Thyroid gland (tissue), 4 donors: ENCODE results near the gene MAGEB18. TPM values are rescaled to one million over a fixed set of nuclear protein-coding genes. Genes with fewer than 3 reads are reported as not detected.

Experiments
- DNase-seq, 2 donors: peaks; one replicate each; pipeline ENCODE4 v3.0.0-alpha.2; 2019
- H3K27ac ChIP-seq, 3 donors: fragments of 200-600 bp; sonication (generic); 1 replicate in 2 of 3; 2 replicates in 1 of 3; pipeline ENCODE4 v1.5.1; 2016 to 2019; ENCODE audit warnings: mild to moderate bottlenecking in 1 of 3, moderate library complexity in 1 of 3
- H3K27me3 ChIP-seq: fragments of 200-600 bp; sonication (generic); one replicate; pipeline ENCODE4 v1.5.1; 2019
- H3K36me3 ChIP-seq, 2 donors: fragments of 200-600 bp; sonication (generic); one replicate each; pipeline ENCODE4 v1.5.1; 2016 to 2019
- H3K4me1 ChIP-seq, 2 donors: fragments of 200-600 bp; sonication (generic); one replicate each; pipeline ENCODE4 v1.5.1; 2017 to 2019
- H3K4me3 ChIP-seq, 3 donors: fragments of 200-600 bp; sonication (generic); replicated peaks in 1 of 3; 1 replicate in 2 of 3; 2 replicates in 1 of 3; pipeline ENCODE4 v1.5.1; 2016; ENCODE audit warnings: mild to moderate bottlenecking in 1 of 3
- H3K9me3 ChIP-seq: fragments of 200-600 bp; sonication (generic); one replicate; pipeline ENCODE4 v1.5.1; 2017
- POLR2A ChIP-seq, 2 donors: fragments of 450-650 bp; IDR thresholded peaks; one replicate each; pipeline ENCODE4 v1.6.1; 2017; ENCODE audit warnings: antibody characterized with exemption in 2 of 2, mild to moderate bottlenecking in 2 of 2, moderate library complexity in 1 of 2
- WGBS, 2 donors: methylation state at CpG; one replicate each; pipeline ENCODE4 v1.1.5; 2017; 5-methylcytosine and 5-hydroxymethylcytosine counted together
- intact Hi-C: fragments of 100-400 bp; cut with DNase I; formaldehyde crosslinking; loops from one replicate; pipeline ENCODE4 v1.15.1; 2023
- total RNA-seq, 4 donors: library from RNA; depleted of rRNA; stranded (reverse); fragments of >200 nt; gene quantifications; one replicate each; pipeline ENCODE4 v1.2.3, GENCODE V29; 2016
- TF ChIP-seq, protein P1 (sequence below), 6 experiments: fragments of 200-600 bp in 3 of 6; fragments of 450-650 bp in 3 of 6; sonication (generic) in 3 of 6; IDR thresholded peaks; one replicate each; pipeline ENCODE4 v1.5.1; 2016 to 2019; ENCODE audit warnings: antibody characterized with exemption in 6 of 6, mild to moderate bottlenecking in 2 of 6, inconsistent platforms in 1 of 6, moderate library complexity in 1 of 6

Gene MAGEB18
- total RNA-seq: not detected

GRCh38 chrX:26138274-26138673, at the start of gene MAGEB18:
MAGEB18 (plus strand) TSS chrX:26138343; CDS start chrX:26138986, 643 bp downstream.
- Histone ChIP-seq H3K9me3 (no peaks in the 10 kb centered on the region), H3K4me1 (no peaks in the 10 kb centered on the region), H3K27ac (no peak within 1 kb of the TSS), H3K4me3 (no peak within 1 kb of the TSS), H3K27me3 (no peaks in the 10 kb centered on the region), H3K36me3 (no peaks in the 10 kb centered on the region)
- 84 to 85% methylated on average over 11 of the region's 11 CpGs for WGBS, 2 donors
- TF ChIP-seq POLR2A (IDR thresholded peaks at IDR 0.05): no peak
- TF ChIP-seq, protein P1, sequence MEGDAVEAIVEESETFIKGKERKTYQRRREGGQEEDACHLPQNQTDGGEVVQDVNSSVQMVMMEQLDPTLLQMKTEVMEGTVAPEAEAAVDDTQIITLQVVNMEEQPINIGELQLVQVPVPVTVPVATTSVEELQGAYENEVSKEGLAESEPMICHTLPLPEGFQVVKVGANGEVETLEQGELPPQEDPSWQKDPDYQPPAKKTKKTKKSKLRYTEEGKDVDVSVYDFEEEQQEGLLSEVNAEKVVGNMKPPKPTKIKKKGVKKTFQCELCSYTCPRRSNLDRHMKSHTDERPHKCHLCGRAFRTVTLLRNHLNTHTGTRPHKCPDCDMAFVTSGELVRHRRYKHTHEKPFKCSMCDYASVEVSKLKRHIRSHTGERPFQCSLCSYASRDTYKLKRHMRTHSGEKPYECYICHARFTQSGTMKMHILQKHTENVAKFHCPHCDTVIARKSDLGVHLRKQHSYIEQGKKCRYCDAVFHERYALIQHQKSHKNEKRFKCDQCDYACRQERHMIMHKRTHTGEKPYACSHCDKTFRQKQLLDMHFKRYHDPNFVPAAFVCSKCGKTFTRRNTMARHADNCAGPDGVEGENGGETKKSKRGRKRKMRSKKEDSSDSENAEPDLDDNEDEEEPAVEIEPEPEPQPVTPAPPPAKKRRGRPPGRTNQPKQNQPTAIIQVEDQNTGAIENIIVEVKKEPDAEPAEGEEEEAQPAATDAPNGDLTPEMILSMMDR (IDR thresholded peaks at IDR 0.05): no peak
- intact Hi-C loops: no loop called here
- no peak for DNase-seq

DNA sequence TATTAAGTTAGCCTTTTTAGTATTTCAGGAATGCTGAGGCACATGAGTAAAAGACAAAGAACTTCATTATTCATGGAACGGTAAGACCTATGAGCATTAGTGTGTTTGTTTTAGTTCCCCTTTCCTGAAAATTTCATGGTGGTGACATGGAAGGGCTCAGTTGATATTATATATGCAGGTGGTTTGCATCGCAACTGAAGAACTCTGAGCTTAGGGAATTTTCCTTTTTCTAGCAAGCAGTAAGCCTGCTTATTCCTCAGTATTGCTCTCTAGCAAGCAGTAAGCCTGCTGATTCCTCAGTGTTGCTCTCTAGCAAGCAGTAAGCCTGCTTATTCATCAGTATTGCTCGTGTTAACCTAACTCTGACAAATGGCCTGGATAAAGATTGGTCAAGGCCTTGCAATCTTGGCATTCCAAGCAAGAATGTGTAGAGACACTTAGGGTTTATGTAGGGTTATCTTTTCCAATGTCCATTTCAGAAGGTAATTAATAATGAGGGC, 37.7 kb upstream of the MAGEB18 start:
- H3K27ac ChIP-seq: no peak overlapping the region
- intact Hi-C loops: no loop called here
- H3K9me3 ChIP-seq: no peaks in the 10 kb centered on the region
- no peak overlapping the region for H3K4me3 ChIP-seq
- H3K4me1 ChIP-seq: no peaks in the 10 kb centered on the region
- DNase-seq: no peak
- no peaks in the 10 kb centered on the region for H3K36me3 ChIP-seq
- no peaks in the 10 kb centered on the region for H3K27me3 ChIP-seq
- 63 to 72% methylated on average over 3 of the region's 3 CpGs for WGBS, 2 donors
- TF ChIP-seq POLR2A (IDR thresholded peaks at IDR 0.05): no peak
- TF ChIP-seq, protein P1 (IDR thresholded peaks at IDR 0.05): no peak

GRCh38 chrX:26109142-26109541, 29.0 kb upstream of the MAGEB18 start:
- Histone ChIP-seq H3K36me3 (no peaks in the 10 kb centered on the region), H3K27me3 (no peaks in the 10 kb centered on the region), H3K9me3 (no peaks in the 10 kb centered on the region), H3K27ac (no peak overlapping the region), H3K4me3 (no peak overlapping the region), H3K4me1 (no peaks in the 10 kb centered on the region)
- no peak for DNase-seq
- 89 to 100% methylated on average over 1 of the region's 1 CpG for WGBS, 2 donors
- intact Hi-C loops: no loop called here
- TF ChIP-seq, protein P1 (IDR thresholded peaks at IDR 0.05): no peak
- no peak for TF ChIP-seq POLR2A (IDR thresholded peaks at IDR 0.05)

DNA sequence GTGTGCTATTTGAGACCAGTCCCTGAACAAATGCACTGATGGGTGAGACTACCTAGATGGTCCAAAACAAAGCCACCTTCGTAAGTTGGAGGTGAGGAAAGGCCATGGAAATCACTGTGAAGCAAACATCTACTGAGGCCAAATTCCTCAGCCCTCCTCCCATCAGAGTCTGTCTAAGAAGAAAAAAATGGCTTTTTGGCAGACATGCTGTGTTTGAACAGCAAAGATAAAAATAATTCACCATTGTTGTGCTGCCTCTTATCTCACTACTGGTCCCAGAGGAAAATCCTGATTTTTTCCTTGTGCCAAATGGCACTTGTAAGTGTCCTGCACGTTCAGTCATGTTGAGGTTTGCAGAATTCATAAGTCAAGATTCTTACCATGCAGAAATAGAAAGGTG, 7.9 kb downstream of the MAGEB18 start:
- H3K36me3 ChIP-seq: no peaks in the 10 kb centered on the region
- 28 to 46% methylated on average over 2 of the region's 2 CpGs for WGBS, 2 donors
- intact Hi-C loops: no loop called here
- H3K4me3 ChIP-seq: no peak overlapping the region
- TF ChIP-seq, protein P1 (IDR thresholded peaks at IDR 0.05): no peak
- TF ChIP-seq POLR2A (IDR thresholded peaks at IDR 0.05): no peak
- no peak overlapping the region for H3K27ac ChIP-seq
- no peaks in the 10 kb centered on the region for H3K9me3 ChIP-seq
- DNase-seq: no peak
- H3K4me1 ChIP-seq: no peaks in the 10 kb centered on the region
- no peaks in the 10 kb centered on the region for H3K27me3 ChIP-seq

GRCh38 chrX:26160301-26160700, 22.2 kb downstream of the MAGEB18 start, which contains the start of gene MAGEB6B:
MAGEB6B (plus strand) TSS chrX:26160601; CDS start chrX:26160601, 0 bp downstream.
- H3K4me3 ChIP-seq: no peak within 1 kb of the TSS
- H3K9me3 ChIP-seq: no peaks in the 10 kb centered on the region
- TF ChIP-seq, protein P1 (IDR thresholded peaks at IDR 0.05): no peak
- TF ChIP-seq POLR2A (IDR thresholded peaks at IDR 0.05): no peak
- H3K36me3 ChIP-seq: no peaks in the 10 kb centered on the region
- WGBS, 2 donors: 94 to 96% methylated on average over 3 to 8 of the region's 10 CpGs
- intact Hi-C loops: no loop called here
- no peak for DNase-seq
- no peaks in the 10 kb centered on the region for H3K27me3 ChIP-seq
- H3K4me1 ChIP-seq: no peaks in the 10 kb centered on the region
- no peak within 1 kb of the TSS for H3K27ac ChIP-seq

Other genes with a start within 250 kb of the MAGEB18 start
- gene MAGEB6B, start 22.3 kb downstream of the MAGEB18 start, total RNA-seq: not detected
- not detected for gene MAGEB6, start 54.1 kb downstream of the MAGEB18 start, total RNA-seq
- not detected for gene MAGEB5, start 77.8 kb downstream of the MAGEB18 start, total RNA-seq